CD4-positive, alpha-beta T cell treated with Interleukin-15 for 4 hours (primary cell): ENCODE measurements around the gene DUS1L.

Source experiments
- DNase-seq: peaks from one replicate; pipeline ENCODE4 v3.0.0-alpha.2; 2020; ENCODE audit warnings: low spot score

Gene DUS1L

DNA sequence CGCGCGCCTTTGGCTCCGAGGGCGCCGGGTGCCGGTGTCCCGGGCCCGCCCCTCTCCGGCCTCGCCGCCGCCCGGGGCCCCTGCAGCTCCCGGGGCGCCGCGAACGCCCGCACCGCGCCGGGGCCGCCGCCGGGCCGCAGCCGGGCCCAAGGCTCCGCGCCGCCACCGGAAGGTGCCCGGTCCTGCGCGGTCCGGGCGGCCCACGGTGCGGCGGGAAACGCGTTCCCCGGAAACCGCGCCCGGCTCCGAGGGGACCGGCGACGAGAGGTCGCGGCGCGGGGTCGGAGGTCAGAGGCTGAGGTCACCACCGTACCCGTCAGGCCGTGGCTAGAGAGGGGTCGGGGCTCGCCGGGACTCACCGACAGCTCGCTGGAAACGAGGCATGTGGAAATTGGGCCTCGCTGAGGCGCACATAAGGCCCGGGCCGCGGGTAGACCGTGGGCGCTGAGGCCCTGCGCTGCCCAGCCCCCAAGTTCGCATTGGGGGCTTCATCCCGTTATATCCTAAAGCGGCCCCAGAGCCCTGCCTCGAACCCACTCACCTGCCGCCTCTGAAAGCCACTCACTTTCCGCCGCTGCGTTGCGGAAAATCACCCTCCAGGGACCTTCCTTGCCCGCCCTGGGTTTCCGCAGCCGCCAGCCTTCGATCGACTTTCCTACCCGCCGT is at the start of gene DUS1L:
TSS of gene DUS1L (minus strand) at position 167 of the 666 bp plus-strand sequence. CDS start 745 bp downstream, outside the sequence.
- peak; percentile 70 for DNase-seq

DNA sequence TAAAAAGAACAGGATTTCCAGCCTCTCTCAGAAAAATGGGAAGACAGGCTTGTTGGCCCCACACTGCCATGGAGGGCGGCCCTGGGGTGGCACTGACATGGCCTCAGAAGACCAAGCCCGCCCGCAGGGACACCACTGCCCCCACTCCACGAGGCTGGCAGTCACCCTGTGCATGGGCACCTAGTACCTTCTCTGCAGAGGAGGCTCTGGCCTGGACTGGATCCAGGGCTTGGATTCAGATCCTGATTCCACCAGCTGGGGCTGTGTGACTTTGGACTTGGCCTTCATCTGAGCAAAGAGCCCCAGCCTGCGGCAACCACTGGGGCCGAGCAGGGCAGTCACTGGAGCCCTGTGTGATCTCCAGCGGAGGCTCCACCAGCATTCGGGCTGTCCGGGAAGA is 49.3 kb upstream of the DUS1L start:
- DNase-seq = no peak

DNA sequence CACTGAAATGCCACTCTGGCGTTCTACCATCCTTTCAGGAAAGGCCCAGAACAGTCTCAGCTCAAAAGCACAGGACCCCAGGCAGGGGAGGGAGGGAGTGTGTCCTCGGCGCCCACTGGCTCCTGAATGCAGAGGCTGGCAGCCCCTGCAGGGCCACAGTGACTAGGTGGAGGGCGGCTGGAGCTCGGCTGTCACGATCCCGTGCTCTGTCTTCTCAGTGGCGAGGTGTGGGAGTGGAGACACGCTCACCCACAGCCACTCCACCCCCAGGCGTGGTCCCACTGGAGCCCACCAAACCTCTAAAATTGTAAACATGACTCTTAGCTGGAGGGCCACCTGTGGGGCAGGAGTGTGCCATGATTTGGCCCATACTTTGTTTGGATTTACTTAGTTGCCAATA is 48.8 kb upstream of the DUS1L start:
- DNase-seq = no peak

DNA sequence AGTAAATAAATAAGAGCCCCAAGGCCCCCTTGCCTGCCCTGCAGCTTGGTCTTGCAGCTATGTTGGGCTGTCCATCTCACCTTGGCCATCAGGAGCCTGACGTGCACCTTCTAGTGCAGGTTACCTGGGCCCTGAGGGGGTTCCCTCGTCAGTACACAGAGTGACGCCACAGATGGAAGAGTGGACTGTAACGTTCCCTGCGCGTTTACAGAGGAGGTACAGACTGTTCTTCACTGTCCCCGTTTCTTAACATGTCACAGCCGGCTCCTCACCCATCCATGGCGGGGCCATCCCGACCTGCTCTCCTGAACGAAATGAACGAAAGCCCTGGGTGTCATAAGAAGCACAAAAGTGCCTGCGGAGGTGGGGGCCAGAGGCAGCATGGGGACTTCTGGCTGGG is 48.3 kb upstream of the DUS1L start:
- no peak for DNase-seq

DNA sequence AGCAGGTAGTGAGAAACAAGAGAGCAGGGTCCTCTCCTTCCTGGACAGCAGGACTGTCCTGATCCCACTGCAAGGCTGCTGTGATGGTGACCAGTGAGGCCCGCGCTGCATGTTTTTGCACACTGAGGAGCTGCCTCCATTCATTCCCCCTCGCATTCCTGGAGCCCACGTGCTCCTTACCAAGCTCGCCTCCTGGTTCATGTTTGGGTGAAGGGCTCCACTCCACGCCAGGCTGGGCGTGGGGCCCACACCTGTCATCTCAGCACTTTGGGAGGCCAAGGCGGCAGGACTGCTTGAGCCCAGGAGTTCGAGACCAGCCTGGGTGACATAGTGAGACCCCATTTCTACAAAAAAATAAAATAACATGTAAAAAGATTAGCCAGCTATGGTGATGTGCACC is 47.8 kb upstream of the DUS1L start:
- DNase-seq = no peak

DNA sequence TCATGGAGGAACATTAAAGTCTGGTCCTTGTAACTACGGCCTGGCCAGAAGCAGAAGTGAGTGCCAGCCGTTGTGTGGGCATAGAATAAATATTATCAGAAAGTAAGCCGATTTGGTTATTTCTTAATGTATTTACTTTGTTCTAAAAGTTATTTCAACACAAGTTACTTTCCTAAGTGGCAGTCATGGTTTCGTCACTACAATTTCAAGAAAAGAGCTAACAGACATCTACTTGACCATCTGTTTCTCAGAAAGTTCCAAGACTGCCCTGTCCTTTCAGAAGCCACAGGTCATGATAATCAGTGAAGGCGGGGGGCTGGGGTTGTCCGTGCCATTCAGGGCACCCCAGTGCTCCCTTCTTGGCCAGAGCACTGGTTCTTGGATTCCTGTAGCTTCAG is 47.3 kb upstream of the DUS1L start:
- DNase-seq = no peak

DNA sequence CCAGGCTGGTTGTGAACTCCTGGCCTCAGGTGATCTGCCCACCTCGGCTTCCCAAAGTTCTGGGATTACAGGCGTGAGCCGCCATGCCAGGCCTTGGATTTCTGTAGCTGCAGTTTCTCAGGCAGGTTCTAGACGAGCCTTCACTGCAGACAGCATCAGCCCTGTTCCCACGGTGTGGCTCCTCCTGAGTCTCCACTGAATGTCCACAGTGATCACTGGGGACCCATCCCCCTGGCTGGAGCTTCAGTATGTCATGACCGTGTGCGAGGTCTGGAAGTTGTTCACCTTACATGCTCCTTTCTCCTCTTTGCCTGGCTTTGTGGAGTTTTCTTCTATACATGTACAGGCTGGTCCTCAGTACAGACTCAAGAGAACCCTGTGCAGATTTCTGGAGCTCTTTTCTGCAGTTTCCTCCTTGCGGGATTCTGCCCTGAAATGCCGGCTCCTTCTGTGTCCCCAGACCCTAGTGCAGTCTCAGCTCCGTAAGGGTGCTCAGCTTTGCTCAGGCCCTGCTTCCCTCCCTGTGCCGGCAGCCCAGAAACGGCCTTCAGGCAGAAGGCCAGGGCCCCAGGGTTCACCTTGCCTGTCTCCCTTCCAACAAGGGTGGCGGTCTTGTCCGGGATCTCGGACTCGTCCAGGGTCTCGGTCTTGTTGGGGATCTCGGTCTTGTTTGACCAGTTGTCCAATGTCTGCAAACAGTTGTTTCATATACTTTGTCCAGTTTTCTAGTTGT is 46.7 kb upstream of the DUS1L start:
- DNase-seq = no peak

DNA sequence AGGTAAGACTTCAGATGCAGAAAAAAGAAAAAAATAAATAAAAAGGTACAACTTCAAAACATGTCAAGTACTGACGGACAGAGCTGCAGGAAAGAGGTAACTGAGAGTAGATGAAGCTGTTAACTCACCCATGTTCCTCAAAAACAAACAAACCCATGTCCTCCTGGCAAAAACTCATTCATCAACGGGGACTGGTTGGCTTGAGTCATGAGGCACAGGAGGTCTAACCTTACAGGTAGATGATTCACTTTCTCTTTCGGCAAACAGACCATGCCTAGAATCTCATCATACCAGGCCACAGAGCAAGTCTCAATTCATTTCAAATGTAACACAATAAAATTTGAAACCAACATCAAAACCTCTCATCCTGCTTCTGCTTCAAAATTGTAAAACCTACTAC is 44.7 kb upstream of the DUS1L start:
- no peak for DNase-seq

DNA sequence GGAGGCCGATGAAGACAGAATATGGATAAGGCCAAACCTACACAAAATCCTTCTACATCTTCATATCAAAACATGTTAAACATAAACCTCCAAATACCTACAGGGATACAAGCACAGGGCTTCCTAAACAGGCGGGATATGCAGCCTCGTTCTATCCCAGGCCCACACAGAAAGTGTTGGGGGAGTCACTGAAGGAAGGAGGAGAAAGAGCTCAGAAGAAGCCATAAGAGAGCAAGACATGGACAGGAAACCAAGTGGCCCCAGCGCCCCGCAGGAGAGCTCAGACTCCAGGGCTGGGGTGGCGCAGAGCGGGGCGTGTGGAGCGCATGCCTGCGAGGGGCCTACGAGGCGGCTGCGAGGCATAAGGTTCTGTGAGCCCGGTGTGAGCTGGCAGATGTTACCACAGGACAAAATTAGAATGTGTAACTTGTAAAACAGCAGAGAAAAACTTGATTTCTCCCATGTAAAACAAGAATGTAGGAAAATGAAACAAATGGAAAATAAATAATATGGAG is 43.4 kb upstream of the DUS1L start:
- DNase-seq = no peak

DNA sequence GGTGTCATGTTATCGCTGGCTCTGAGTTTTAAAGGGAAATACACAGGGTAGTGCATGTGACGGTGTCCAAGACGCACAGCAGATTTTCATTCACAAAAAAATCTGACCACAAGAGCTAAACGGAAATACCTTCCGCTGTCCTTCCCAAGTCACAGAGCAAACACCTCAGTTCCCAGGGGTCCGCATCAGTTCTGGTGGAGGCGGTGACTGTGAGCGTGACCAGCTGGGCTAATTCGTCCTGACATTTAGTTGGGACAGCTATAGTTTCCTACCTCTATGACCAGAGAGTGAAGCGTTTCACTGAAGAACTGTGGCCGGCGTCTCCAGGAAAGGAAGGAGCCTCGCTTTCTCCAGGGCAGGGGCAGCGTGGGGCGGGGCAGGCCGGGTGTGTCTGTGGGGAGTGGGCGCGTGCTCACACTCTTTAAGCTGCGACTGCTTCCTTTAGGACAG is 42.9 kb upstream of the DUS1L start:
- DNase-seq = no peak

DNA sequence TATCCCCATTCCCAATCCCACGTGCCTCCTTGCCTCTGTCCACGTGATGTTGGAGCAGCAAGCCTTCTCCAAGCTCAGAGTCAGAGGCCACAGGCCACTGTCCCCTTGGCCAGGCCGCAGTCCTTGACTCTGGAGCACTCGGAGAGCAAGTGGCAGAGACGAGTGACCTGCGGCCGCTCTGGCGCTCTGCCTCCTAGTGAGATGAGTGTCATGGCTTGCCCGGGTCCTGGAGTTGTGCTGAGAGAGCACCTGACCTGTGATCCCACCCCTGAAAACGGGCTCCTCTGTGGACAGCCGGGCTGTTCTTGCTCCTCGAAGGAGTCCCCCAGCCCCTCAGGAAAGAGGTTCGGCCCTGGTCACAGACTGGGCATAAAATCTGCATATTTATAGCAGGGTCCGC is 42.4 kb upstream of the DUS1L start:
- DNase-seq = no peak

DNA sequence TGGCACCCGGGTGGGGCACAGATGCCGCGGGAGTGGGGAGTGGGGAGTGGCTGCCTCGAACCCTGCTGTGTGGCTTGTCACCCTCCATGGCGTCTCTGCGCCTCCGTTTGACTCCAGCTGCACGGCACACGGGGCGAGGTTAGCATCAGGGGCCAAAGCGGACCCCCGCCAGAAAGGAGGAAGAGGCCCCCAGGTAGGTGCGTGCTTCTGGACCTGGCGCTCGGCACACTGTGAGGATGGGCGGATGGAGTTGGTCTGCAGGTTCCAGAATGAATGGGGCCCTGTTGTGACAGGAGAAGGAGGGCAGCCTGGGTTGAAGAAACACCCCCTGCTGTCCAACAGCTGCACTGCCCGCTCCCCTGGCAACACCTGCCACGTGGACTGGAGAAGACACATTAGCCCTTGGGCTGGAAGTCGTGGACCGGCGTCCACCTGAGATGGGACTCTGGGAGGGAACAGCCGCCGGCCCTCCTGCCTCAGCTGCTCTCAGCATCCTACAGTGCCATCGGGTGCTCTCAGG is 41.8 kb upstream of the DUS1L start:
- no peak for DNase-seq

DNA sequence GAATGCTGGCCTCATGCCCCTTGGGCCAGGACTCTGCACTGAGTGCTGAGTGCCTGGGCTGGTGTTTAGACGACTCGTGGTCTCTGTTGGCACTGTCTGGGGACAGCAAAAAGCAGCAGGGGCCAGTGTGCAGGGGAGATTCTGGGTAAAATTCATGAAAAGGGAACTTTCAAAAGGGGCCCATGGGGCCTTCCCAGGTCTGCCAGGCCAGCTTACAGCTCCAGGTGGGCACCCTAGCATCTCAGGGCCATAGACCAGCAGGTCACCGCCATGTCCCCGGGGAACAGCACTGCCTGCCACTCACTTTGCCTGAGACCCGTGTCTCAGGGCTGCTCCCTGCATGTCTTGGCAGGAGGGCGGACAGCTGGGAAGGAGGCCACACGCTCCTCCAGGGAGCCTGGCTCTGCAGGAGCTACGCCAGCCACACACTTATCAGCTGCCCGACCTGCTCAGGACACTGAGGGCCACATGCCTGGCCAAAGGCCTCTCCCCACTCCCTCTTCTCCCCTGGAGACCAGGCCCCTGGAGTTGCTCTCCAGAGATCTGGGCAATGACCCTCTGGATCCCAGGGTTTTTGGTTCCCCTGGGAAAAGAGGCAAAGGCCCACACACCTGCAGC is 41.2 kb upstream of the DUS1L start:
- no peak for DNase-seq

DNA sequence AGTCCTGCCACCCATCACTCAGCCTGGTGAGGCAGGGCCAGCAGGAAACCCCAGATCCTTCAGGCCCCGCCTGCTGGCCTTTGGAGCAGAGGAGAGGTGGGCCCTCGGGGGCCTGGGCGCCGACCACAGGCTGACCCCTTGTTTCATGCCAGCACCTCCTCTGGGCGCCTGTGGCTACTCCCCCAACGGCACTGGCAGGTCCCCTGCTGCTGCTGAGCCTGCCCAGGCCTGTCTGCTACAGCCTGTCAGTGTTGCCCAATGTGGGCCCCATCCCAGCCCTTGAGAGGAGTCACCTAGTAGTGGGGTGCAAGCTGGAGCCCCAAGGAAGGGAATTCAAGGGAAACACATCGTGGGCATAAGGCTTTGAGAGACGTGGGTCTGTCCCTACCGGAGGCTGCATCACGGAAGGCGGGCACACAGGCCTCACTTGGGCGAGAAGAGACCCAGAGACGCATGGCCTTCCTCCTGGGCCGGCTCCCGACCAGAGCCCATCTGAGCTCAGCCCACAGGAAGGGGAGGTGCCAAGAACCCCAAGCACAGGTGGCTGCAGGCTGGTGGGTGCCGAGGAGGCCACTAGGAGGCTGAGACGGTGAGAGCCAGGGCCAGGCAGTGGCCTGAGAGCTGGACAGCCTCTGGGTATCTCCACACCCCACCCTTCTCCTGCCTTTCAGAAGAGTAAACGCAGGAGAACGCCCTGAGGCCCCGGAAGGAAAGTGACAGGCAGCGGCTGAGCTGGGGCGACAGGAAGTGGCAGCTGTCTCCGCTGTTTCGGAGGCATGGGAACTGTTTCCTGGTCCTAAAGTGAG is 40.5 kb upstream of the DUS1L start:
- DNase-seq = peak; percentile 64

DNA sequence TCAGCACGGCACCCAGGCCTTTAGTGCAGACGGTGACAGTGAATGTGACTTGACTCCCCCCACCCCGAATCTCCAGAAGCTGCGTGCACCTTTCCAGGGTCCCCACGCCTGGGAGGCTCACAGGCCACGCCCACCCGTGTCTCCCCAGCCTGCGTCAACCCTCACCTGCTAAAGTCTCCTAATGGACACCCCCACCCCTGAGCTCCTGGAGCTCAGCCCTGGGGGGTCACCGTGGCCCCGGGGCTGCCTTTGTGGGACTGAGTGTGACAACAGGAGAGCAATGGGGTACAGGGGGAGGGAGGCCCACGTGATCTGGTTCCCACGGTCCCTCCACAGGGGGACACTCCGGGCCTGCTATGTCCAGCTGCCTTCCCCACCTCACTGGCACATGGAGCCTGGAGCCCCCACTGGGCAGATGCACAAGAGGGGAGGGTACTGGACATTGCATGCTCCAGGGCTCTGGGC is 39.8 kb upstream of the DUS1L start:
- no peak for DNase-seq

DNA sequence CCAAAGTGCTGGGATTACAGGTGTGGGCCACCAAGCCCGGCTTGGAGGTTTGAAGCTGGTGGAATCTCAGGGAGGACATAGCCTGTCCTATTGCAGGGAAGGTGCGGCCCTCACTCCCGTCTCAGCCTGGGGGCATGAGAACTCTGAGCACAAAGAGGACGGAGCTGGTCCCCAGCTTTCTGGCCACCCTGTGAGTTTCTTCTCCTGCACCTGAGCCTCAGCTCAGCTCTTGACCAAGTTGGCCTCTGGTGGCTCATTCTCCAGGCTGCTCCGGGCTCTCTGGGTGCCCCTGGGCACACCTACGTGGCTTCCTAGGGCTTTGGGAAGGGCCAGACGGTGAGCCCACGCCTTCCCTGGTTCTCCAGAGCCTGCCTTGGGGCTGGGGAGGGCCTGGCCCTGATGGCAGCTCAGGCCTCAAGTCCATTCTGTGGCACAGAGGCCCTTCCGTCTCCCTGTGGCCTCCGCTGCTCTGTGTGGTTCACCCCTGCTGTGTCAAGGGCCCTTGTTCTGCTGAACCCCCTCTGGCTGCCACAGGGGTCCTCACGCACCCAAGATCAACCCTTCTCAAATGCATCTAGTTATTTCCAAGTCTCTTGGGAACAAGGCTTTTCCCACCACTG is 39.3 kb upstream of the DUS1L start:
- no peak for DNase-seq

DNA sequence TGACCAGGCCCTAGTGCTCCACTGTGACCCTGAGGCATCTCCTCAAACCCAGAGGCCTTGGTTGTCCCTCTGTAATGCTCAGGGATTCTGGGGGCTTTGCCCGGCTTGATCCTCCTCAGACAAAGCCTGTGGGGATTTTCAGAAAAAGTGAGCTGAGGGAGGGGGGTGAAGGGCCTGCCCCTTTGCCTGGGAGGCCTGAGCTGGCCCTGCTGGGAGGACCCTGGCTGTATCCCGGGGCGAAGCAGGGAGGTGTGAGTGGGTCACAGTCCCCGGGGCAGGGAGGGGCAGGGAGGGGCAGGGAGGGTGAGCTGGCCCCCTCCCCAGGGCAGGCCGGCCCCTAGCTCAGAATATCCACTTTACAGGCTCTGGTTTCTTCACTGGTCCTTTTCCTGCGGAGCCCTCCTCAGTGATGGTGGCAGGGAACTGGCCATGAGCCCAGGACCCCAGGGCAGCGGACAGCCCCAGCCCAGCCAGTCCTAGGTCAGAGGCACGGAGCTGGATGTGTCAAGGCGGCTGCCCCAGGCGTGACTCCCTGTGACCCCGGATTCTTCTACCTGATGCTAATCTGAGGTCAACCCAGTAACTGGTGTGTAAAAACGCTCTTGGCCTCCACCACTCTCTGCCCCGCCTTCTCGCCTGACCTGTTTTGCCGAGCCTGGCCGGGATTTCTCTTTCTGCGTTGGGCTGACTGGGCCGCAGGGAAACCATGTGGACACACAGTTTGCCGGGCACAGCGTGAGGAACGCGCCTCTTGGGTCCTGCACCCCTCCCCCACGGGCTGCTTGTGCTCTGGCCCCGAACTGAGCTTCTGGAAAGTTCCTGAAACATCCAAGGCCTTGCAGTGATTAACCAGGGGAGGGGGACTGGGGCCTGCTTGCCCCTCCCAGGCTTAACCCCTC is 38.2 kb upstream of the DUS1L start:
- no peak for DNase-seq

DNA sequence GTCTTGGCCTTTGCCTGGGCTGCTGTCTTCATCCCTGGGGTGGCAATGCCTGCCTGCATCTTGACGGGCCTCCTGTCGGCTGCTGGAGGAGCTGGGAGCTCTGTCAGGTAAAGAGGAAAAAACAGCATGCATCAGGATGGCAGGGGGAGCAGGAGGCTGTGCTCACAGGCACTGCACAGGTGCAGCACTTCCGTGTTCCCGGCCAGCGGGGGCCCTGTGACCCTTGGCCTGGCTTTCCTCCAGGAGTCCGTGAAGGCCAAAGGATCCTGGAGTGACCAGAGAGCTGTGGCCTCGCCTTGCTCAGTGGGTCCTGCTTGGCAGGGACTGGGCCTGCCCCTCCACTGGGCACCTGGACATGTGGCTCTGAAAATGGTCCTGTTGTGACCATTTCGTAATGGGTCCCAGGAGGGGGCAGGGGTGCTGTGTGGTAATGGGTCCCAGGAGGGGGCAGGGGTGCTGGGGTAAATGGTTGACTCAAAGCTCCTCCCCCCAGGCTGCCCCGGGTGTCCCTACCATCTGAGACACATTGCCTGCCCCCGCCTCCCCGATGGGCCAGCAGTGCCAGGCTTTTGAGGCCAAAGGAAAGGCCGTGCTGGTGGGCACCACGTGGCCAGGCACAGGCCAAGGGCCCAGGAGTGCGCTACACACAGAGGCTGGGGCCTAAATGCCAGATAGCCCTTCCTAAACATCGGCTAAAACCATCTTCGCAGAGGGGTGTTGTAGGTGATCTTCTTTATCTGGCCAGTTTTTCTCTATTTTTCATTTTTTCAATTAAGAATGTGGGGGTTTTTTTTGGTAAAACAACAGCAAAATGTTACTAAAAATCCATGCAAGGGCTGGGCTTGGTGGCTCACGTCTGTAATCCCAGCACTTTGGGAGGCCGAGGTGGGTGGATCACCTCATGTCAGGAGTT is 36.4 kb upstream of the DUS1L start:
- no peak for DNase-seq

DNA sequence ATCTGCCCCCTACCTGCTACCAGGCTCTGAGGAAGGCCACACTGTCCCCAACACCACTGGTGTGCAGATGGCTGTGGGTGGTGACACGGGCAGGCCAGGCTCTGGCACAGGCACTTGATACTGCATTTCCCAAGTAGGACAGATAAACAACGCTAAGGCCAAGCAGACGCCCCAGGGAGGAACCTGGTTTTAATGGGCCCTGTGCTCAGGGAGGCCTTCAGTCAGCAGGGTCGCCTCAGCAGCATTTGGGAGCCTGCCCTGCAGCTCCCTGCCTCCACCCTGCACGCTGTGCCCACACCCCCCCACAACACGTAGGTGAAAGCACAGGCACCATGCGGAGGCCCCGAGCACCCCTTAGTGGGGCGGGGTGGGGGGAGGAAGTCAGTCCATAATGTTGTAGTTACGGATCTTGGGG is 35.7 kb upstream of the DUS1L start:
- DNase-seq = no peak
